A549 (cell line): Measurements from ENCODE around the gene CRYBG3. TPM values are rescaled to one million over a fixed set of nuclear protein-coding genes. Genes with fewer than 3 reads are reported as not detected.

Experiments
- CBX2 ChIP-seq: fragments of 200-600 bp; sonication (generic); IDR thresholded peaks from 2 replicates; pipeline ENCODE4 v1.6.1; 2016; ENCODE audit warnings: low read depth, mild to moderate bottlenecking, borderline replicate concordance
- CBX8 ChIP-seq: fragments of 200-600 bp; sonication (generic); IDR thresholded peaks from 2 replicates; pipeline ENCODE4 v1.6.1; 2016
- CEBPB ChIP-seq, 2 experiments: fragments of >200 bp in 1 of 2; sonication (Bioruptor Twin) in 1 of 2; formaldehyde crosslinking in 1 of 2; IDR thresholded peaks; 2 replicates each; pipeline ENCODE4 v1.6.1; 2012 to 2016
- EHF ChIP-seq: fragments of 250-450 bp; sonication (Bioruptor Pico); IDR thresholded peaks from 2 replicates; pipeline ENCODE4 v1.5.0; 2020; ENCODE audit warnings: mild to moderate bottlenecking
- EHMT2 ChIP-seq: fragments of 200-600 bp; sonication (generic); IDR thresholded peaks from 2 replicates; pipeline ENCODE4 v1.6.1; 2016; ENCODE audit warnings: antibody characterized with exemption, low read depth, mild to moderate bottlenecking, moderate library complexity
- FOSB ChIP-seq: fragments of 250-450 bp; sonication (Bioruptor Pico); IDR thresholded peaks from 2 replicates; pipeline ENCODE4 v1.5.0; 2020; ENCODE audit warnings: mild to moderate bottlenecking, moderate library complexity
- FOSL2 ChIP-seq, 2 experiments: fragments of 450-650 bp in 1 of 2; fragments of >200 bp in 1 of 2; sonication (Bioruptor Twin) in 1 of 2; formaldehyde crosslinking; IDR thresholded peaks; 2 replicates each; pipeline versions ENCODE4 v1.5.0 to v1.6.1; 2016 to 2020; ENCODE audit warnings: mild to moderate bottlenecking in 1 of 2, moderate library complexity in 1 of 2
- HDAC2 ChIP-seq: fragments of 200-600 bp; sonication (generic); IDR thresholded peaks from 2 replicates; pipeline ENCODE4 v1.6.1; 2016
- HOXA7 ChIP-seq: fragments of 250-450 bp; sonication (Bioruptor Pico); IDR thresholded peaks from 2 replicates; pipeline ENCODE4 v1.5.0; 2020; ENCODE audit warnings: mild to moderate bottlenecking, moderate library complexity
- HOXB5 ChIP-seq: fragments of 250-450 bp; sonication (Bioruptor Pico); IDR thresholded peaks from 2 replicates; pipeline ENCODE4 v1.5.0; 2020; ENCODE audit warnings: mild to moderate bottlenecking, moderate library complexity
- KDM1A ChIP-seq: fragments of 200-600 bp; sonication (generic); IDR thresholded peaks from 2 replicates; pipeline ENCODE4 v1.6.1; 2016; ENCODE audit warnings: low read depth, mild to moderate bottlenecking
- MAZ ChIP-seq: fragments of 150-350 bp; IDR thresholded peaks from 2 replicates; pipeline ENCODE4 v1.6.1; 2014; ENCODE audit warnings: antibody characterized with exemption, low read depth, low read length, borderline replicate concordance
- MYC ChIP-seq: IDR thresholded peaks from 2 replicates; pipeline ENCODE4 v1.6.1; 2012; ENCODE audit warnings: mild to moderate bottlenecking, inconsistent platforms, low read length, improper control_type of control experiment, borderline replicate concordance
- NFE2L2 ChIP-seq: fragments of 150-350 bp; conservative IDR thresholded peaks from 2 replicates; pipeline ENCODE4 v1.6.1; 2014; ENCODE audit warnings: low read length
- POLR2A ChIP-seq: IDR thresholded peaks from 2 replicates; pipeline ENCODE4 v1.6.1; 2012; ENCODE audit warnings: mild to moderate bottlenecking, low read length
- RARB ChIP-seq: fragments of 250-450 bp; sonication (Bioruptor Pico); IDR thresholded peaks from 2 replicates; pipeline ENCODE4 v1.8.0; 2021; ENCODE audit warnings: mild to moderate bottlenecking, moderate library complexity
- RFX5 ChIP-seq: fragments of 450-650 bp; IDR thresholded peaks from 2 replicates; pipeline ENCODE4 v1.7.1; 2014; ENCODE audit warnings: antibody characterized with exemption, mild to moderate bottlenecking, moderate library complexity
- SMC3 ChIP-seq: fragments of >200 bp; sonication (Bioruptor Twin); formaldehyde crosslinking; IDR thresholded peaks from 3 replicates; pipeline ENCODE4 v1.6.1; 2018; ENCODE audit warnings: inconsistent platforms
- ZSCAN20 ChIP-seq: fragments of 250-450 bp; sonication (Bioruptor Pico); IDR thresholded peaks from 2 replicates; pipeline ENCODE4 v1.8.0; 2022; ENCODE audit warnings: mild to moderate bottlenecking, moderate library complexity
- polyA plus RNA-seq, 4 experiments: library from polyadenylated mRNA; depleted of rRNA in 3 of 4; stranded (reverse); fragments of >200 nt; fragmentation: RNase III in 1 of 4; extraction: RNeasy Plus Mini Kit Qiagen cat#74134 plus additional on column Dnase treatment in 1 of 4; gene quantifications; 2 replicates in 3 of 4; 3 replicates in 1 of 4; pipeline ENCODE4 v1.2.3, GENCODE V29; 2011 to 2017
- TF ChIP-seq, protein P1 (sequence below): fragments of 250-450 bp; sonication (Bioruptor Pico); IDR thresholded peaks from 2 replicates; pipeline ENCODE4 v1.5.0; 2021; ENCODE audit warnings: mild to moderate bottlenecking, moderate library complexity, borderline replicate concordance
- TF ChIP-seq, protein P2 (sequence below): fragments of >200 bp; sonication (Bioruptor Twin); formaldehyde crosslinking; IDR thresholded peaks from 2 replicates; pipeline ENCODE4 v1.6.1; 2016
- TF ChIP-seq, protein P3 (sequence below): fragments of >200 bp; sonication (Bioruptor Twin); formaldehyde crosslinking; IDR thresholded peaks from 3 replicates; pipeline ENCODE4 v1.5.1; 2016
- TF ChIP-seq, protein P4 (sequence below): IDR thresholded peaks from 2 replicates; pipeline ENCODE4 v1.6.1; 2012; ENCODE audit warnings: low read depth, borderline replicate concordance
- TF ChIP-seq, protein P5 (sequence below): fragments of 450-650 bp; IDR thresholded peaks from 2 replicates; pipeline ENCODE4 v1.6.1; 2014; ENCODE audit warnings: antibody characterized with exemption
- TF ChIP-seq, protein P6 (sequence below): fragments of 200-600 bp; sonication (generic); IDR thresholded peaks from 2 replicates; pipeline ENCODE4 v1.6.1; 2016; ENCODE audit warnings: antibody characterized with exemption, mild to moderate bottlenecking, moderate library complexity

The CRYBG3 gene
- polyA plus RNA-seq, 2 of the 4 experiments (the other 2 are of a cell fraction), result 3.6 to 8.7 TPM

DNA sequence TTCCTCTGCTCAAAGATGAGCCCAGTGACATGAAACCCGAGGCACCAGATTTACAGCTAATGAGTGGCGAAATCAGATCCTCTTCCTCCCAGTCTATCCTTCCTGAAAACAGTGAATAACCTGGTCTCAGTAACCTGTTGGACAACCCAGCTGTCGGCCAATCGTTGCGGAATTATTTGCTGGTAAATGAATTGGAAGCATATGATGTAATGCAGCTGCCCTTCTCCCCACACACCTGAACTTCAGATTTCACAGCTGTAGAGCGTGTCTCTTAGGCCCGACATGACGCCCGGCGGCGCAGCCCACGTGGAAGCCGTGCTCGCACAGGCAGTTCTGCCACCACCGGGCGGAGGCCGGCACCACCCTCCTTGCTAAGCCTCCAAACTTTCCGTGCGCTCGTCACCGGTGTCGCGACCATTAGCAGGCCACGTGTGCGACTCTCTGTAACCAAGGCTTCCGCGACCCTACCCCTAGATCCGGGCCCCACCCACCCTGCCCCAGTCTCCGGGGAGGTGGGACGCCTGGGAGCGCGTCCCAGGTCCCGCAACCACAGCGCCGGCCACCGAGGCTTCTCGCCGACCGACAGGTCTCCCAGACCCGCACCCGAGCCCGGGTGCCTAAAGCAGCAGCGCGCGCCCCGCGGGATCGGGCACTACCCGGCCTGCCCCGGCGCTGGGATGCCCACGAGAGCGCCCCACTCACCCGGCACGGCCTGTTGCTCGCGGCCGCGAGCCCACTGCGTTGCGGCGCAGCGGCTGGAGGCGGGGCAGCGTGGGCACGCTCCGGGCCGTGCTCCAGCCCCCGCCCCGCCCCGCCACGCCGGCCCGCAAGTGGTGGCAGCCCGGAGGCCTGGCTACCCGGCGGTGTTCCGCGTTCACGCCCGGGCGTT is 150.1 kb downstream of the CRYBG3 start, which contains the start of gene RIOX2 (continued):
- TF ChIP-seq RARB, result no peak
- TF ChIP-seq, protein P1, sequence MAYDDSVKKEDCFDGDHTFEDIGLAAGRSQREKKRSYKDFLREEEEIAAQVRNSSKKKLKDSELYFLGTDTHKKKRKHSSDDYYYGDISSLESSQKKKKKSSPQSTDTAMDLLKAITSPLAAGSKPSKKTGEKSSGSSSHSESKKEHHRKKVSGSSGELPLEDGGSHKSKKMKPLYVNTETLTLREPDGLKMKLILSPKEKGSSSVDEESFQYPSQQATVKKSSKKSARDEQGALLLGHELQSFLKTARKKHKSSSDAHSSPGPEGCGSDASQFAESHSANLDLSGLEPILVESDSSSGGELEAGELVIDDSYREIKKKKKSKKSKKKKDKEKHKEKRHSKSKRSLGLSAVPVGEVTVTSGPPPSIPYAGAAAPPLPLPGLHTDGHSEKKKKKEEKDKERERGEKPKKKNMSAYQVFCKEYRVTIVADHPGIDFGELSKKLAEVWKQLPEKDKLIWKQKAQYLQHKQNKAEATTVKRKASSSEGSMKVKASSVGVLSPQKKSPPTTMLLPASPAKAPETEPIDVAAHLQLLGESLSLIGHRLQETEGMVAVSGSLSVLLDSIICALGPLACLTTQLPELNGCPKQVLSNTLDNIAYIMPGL (CRISPR knock-in tag), result no peak
- TF ChIP-seq RFX5, result no peak
- TF ChIP-seq KDM1A, result no peak
- TF ChIP-seq MYC, result peak; percentile 92; the same call in 1 of the 2 replicates
- TF ChIP-seq EHMT2, result no peak
- TF ChIP-seq CEBPB (IDR thresholded peaks at IDR 0.05), result peak in 1 of 2 experiments; percentile 18; a peak in 1 of 4 replicates
- no peak for TF ChIP-seq CBX2
- TF ChIP-seq, protein P2, sequence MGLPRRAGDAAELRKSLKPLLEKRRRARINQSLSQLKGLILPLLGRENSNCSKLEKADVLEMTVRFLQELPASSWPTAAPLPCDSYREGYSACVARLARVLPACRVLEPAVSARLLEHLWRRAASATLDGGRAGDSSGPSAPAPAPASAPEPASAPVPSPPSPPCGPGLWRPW, result no peak
- TF ChIP-seq, protein P3, sequence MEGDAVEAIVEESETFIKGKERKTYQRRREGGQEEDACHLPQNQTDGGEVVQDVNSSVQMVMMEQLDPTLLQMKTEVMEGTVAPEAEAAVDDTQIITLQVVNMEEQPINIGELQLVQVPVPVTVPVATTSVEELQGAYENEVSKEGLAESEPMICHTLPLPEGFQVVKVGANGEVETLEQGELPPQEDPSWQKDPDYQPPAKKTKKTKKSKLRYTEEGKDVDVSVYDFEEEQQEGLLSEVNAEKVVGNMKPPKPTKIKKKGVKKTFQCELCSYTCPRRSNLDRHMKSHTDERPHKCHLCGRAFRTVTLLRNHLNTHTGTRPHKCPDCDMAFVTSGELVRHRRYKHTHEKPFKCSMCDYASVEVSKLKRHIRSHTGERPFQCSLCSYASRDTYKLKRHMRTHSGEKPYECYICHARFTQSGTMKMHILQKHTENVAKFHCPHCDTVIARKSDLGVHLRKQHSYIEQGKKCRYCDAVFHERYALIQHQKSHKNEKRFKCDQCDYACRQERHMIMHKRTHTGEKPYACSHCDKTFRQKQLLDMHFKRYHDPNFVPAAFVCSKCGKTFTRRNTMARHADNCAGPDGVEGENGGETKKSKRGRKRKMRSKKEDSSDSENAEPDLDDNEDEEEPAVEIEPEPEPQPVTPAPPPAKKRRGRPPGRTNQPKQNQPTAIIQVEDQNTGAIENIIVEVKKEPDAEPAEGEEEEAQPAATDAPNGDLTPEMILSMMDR, result no peak
- TF ChIP-seq, protein P4, sequence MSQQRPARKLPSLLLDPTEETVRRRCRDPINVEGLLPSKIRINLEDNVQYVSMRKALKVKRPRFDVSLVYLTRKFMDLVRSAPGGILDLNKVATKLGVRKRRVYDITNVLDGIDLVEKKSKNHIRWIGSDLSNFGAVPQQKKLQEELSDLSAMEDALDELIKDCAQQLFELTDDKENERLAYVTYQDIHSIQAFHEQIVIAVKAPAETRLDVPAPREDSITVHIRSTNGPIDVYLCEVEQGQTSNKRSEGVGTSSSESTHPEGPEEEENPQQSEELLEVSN, result 0 out of 2 replicates have a peak, but pooled peaks have one; percentile 57
- TF ChIP-seq MAZ, result no peak
- no peak for TF ChIP-seq FOSB (CRISPR knock-in tag)
- TF ChIP-seq ZSCAN20 (CRISPR knock-in tag), result no peak
- TF ChIP-seq, protein P5, sequence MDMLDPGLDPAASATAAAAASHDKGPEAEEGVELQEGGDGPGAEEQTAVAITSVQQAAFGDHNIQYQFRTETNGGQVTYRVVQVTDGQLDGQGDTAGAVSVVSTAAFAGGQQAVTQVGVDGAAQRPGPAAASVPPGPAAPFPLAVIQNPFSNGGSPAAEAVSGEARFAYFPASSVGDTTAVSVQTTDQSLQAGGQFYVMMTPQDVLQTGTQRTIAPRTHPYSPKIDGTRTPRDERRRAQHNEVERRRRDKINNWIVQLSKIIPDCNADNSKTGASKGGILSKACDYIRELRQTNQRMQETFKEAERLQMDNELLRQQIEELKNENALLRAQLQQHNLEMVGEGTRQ, result peak; percentile 56
- TF ChIP-seq SMC3, result no peak
- TF ChIP-seq CBX8, result no peak
- TF ChIP-seq EHF (CRISPR knock-in tag), result no peak
- no peak for TF ChIP-seq HOXB5 (CRISPR knock-in tag)
- TF ChIP-seq HDAC2, result no peak
- peak; percentile 89 for TF ChIP-seq POLR2A
- TF ChIP-seq HOXA7 (CRISPR knock-in tag), result no peak
- TF ChIP-seq, protein P6, sequence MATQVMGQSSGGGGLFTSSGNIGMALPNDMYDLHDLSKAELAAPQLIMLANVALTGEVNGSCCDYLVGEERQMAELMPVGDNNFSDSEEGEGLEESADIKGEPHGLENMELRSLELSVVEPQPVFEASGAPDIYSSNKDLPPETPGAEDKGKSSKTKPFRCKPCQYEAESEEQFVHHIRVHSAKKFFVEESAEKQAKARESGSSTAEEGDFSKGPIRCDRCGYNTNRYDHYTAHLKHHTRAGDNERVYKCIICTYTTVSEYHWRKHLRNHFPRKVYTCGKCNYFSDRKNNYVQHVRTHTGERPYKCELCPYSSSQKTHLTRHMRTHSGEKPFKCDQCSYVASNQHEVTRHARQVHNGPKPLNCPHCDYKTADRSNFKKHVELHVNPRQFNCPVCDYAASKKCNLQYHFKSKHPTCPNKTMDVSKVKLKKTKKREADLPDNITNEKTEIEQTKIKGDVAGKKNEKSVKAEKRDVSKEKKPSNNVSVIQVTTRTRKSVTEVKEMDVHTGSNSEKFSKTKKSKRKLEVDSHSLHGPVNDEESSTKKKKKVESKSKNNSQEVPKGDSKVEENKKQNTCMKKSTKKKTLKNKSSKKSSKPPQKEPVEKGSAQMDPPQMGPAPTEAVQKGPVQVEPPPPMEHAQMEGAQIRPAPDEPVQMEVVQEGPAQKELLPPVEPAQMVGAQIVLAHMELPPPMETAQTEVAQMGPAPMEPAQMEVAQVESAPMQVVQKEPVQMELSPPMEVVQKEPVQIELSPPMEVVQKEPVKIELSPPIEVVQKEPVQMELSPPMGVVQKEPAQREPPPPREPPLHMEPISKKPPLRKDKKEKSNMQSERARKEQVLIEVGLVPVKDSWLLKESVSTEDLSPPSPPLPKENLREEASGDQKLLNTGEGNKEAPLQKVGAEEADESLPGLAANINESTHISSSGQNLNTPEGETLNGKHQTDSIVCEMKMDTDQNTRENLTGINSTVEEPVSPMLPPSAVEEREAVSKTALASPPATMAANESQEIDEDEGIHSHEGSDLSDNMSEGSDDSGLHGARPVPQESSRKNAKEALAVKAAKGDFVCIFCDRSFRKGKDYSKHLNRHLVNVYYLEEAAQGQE, result no peak
- TF ChIP-seq NFE2L2, result no peak
- TF ChIP-seq FOSL2 (IDR thresholded peaks at IDR 0.05), result no peak
- no peak for TF ChIP-seq FOSL2 (CRISPR knock-in tag; IDR thresholded peaks at IDR 0.05)
